Measurements from ENCODE around the gene BMPR1B.

DNA sequence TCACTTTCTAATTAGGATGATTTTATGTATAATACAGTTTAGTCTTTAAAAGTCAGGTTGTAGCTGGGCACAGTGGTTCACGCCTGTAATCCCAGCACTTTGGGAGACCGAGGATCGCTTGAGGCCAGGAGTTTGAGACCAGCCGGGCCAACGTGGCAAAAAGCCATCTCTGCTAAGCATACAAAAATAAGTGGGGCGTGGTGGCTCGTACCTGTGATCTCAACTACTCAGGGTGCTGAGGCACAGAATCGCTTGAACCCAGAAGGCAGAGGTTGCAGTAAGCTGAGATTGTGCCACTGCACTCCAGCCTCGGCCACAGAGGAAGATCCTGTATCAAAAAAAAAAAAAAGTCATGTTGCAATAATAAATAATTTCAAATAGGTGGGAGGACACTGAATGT is 364.2 kb downstream of the BMPR1B start:
- TF ChIP-seq, protein P1, sequence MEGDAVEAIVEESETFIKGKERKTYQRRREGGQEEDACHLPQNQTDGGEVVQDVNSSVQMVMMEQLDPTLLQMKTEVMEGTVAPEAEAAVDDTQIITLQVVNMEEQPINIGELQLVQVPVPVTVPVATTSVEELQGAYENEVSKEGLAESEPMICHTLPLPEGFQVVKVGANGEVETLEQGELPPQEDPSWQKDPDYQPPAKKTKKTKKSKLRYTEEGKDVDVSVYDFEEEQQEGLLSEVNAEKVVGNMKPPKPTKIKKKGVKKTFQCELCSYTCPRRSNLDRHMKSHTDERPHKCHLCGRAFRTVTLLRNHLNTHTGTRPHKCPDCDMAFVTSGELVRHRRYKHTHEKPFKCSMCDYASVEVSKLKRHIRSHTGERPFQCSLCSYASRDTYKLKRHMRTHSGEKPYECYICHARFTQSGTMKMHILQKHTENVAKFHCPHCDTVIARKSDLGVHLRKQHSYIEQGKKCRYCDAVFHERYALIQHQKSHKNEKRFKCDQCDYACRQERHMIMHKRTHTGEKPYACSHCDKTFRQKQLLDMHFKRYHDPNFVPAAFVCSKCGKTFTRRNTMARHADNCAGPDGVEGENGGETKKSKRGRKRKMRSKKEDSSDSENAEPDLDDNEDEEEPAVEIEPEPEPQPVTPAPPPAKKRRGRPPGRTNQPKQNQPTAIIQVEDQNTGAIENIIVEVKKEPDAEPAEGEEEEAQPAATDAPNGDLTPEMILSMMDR (conservative IDR thresholded peaks at IDR 0.05; ENCODE audit: low read depth, low read length): no peak
- no peak for TF ChIP-seq EZH2phosphoT487 (IDR thresholded peaks at IDR 0.05; ENCODE audit: borderline replicate concordance, low read length)
- no peak for TF ChIP-seq EZH2 (IDR thresholded peaks at IDR 0.05; ENCODE audit: low read length, unreplicated experiment)

Data from PC-3 (cell line).